M059J (cell line): ENCODE data around the gene XCL1. TPM values are rescaled to one million over a fixed set of nuclear protein-coding genes. Genes with fewer than 3 reads are reported as not detected.
"Not testable (repeated sequence)": the region's sequence is repeated elsewhere in the genome, so short reads cannot be mapped to it uniquely, and the experiment has no call there.

Source experiments
- DNase-seq: peaks from one replicate; pipeline ENCODE4 v3.0.0-alpha.2; 2012; ENCODE audit warnings: low read depth
- total RNA-seq: library from RNA; depleted of rRNA; stranded (reverse); fragments of >200 nt; shearing (Covaris generic); gene quantifications from 2 replicates; pipeline ENCODE4 v1.2.3, GENCODE V29; 2014; rRNA removed

The XCL1 gene
- total RNA-seq = not detected in 2 replicates

- not testable (repeated sequence) for DNase-seq
Observed at GRCh38 chr1:168576245-168576688, at the start of gene XCL1. TSS of gene XCL1 (plus strand) at chr1:168576605. CDS start at chr1:168576638, 33 bp downstream.

GRCh38 chr1:168529518-168529917, 46.9 kb upstream of the XCL1 start:
- no peak for DNase-seq

- DNase-seq = peak; percentile 5
Observed at GRCh38 chr1:168531615-168532345, 44.6 kb upstream of the XCL1 start.

- peak; percentile 12 for DNase-seq
Observed at GRCh38 chr1:168535536-168535935, 40.9 kb upstream of the XCL1 start.

GRCh38 chr1:168540798-168541197, 35.6 kb upstream of the XCL1 start:
- DNase-seq = not testable (repeated sequence)

- DNase-seq = not testable (repeated sequence)
Observed at GRCh38 chr1:168542978-168543377, 33.4 kb upstream of the XCL1 start.

GRCh38 chr1:168543840-168544498, 32.4 kb upstream of the XCL1 start, which contains the start of gene XCL2:
TSS of gene XCL2 (minus strand) at chr1:168543997. CDS start at chr1:168543964, 33 bp downstream.
- DNase-seq = not testable (repeated sequence)

- peak; percentile 25 for DNase-seq
Observed at GRCh38 chr1:168545678-168546552, 30.5 kb upstream of the XCL1 start.

GRCh38 chr1:168546553-168546895, 29.9 kb upstream of the XCL1 start:
- not testable (repeated sequence) for DNase-seq

- DNase-seq = peak; percentile 4
Observed at GRCh38 chr1:168550971-168551370, 25.4 kb upstream of the XCL1 start.

GRCh38 chr1:168551688-168552087, 24.7 kb upstream of the XCL1 start:
- DNase-seq = no peak

- DNase-seq = no peak
Observed at GRCh38 chr1:168552961-168553360, 23.4 kb upstream of the XCL1 start.

- DNase-seq = no peak
Observed at GRCh38 chr1:168553680-168554553, 22.5 kb upstream of the XCL1 start.

GRCh38 chr1:168554603-168555483, 21.6 kb upstream of the XCL1 start:
- no peak for DNase-seq

- DNase-seq = no peak
Observed at GRCh38 chr1:168555508-168556046, 20.8 kb upstream of the XCL1 start.

GRCh38 chr1:168556647-168557046, 19.8 kb upstream of the XCL1 start:
- DNase-seq = no peak

GRCh38 chr1:168560370-168560769, 16.0 kb upstream of the XCL1 start:
- DNase-seq = no peak

GRCh38 chr1:168561989-168562388, 14.4 kb upstream of the XCL1 start:
- DNase-seq = no peak

GRCh38 chr1:168565825-168566224, 10.6 kb upstream of the XCL1 start:
- no peak for DNase-seq

- DNase-seq = no peak
Observed at GRCh38 chr1:168567007-168567406, 9.4 kb upstream of the XCL1 start.
